A549 treated with Mapracorat at 1 μM for 4 hours (cell line): ENCODE results near the gene MRPS34. TPM values are rescaled to one million over a fixed set of nuclear protein-coding genes. Genes with fewer than 3 reads are reported as not detected.

ENCODE experiments used
- total RNA-seq: library from RNA; stranded (reverse); fragments of 200-300 nt; extraction: Qiagen RNA extraction; gene quantifications from 5 replicates; pipeline ENCODE4 v1.2.3, GENCODE V29; 2022

The MRPS34 gene
- total RNA-seq, result 168 to 282 TPM (median 245 TPM) in 5 replicates

GRCh38 chr16:1772908-1773702, at the start of gene MRPS34:
MRPS34 (minus strand) TSS chr16:1773134; CDS start chr16:1773119, 15 bp downstream.

GRCh38 chr16:1793578-1794220, 20.8 kb upstream of the MRPS34 start, which contains the start of gene IGFALS:
IGFALS (minus strand) TSS chr16:1793705; CDS start chr16:1793652, 53 bp downstream.

GRCh38 chr16:1782408-1783264, 9.7 kb upstream of the MRPS34 start, which contains the start of the genes NUBP2 and SPSB3:
NUBP2 (plus strand) TSS chr16:1782960; CDS start chr16:1783021, 61 bp downstream.
SPSB3 (minus strand) TSS chr16:1782571; CDS start chr16:1781483, 1,088 bp downstream.

GRCh38 chr16:1772362-1772907, 499 bp downstream of the MRPS34 start, which contains the start of gene EME2:
EME2 (plus strand) TSS chr16:1772810; CDS start chr16:1773228, 418 bp downstream.

GRCh38 chr16:1771188-1771863, 1.6 kb downstream of the MRPS34 start, which contains the start of gene NME3:
NME3 (minus strand) TSS chr16:1771543; CDS start chr16:1771534, 9 bp downstream.

Other genes with a start within 250 kb of the MRPS34 start
- gene TMEM204, start 239.5 kb downstream of the MRPS34 start, total RNA-seq, result 0.17 to 0.20 TPM in 2 of 5 replicates, not detected in the others
- 7.7 to 9.0 TPM (median 8.6 TPM) in 5 replicates for gene IFT140, start 161.1 kb downstream of the MRPS34 start, total RNA-seq
- gene CRAMP1, start 160.8 kb downstream of the MRPS34 start, total RNA-seq, result 10.2 to 21.1 TPM (median 15.9 TPM) in 5 replicates
- 167 to 196 TPM (median 178 TPM) in 5 replicates for gene JPT2, start 94.9 kb downstream of the MRPS34 start, total RNA-seq
- 40.7 to 70.6 TPM (median 60.8 TPM) in 5 replicates for gene MAPK8IP3, start 66.9 kb downstream of the MRPS34 start, total RNA-seq
- gene NME3, start 1.6 kb downstream of the MRPS34 start, total RNA-seq, result 31.2 to 64.7 TPM (median 62.4 TPM) in 5 replicates
- gene EME2, start 324 bp downstream of the MRPS34 start, total RNA-seq, result 6.0 to 12.0 TPM (median 10.0 TPM) in 5 replicates
- 17.2 to 28.9 TPM (median 24.8 TPM) in 5 replicates for gene SPSB3, start 9.4 kb upstream of the MRPS34 start, total RNA-seq
- gene NUBP2, start 9.8 kb upstream of the MRPS34 start, total RNA-seq, result 53.4 to 92.2 TPM (median 81.1 TPM) in 5 replicates
- gene IGFALS, start 20.6 kb upstream of the MRPS34 start, total RNA-seq, result 0.06 to 0.10 TPM (median 0.06 TPM) in 3 of 5 replicates, not detected in the others
- 56.2 to 70.5 TPM (median 67.0 TPM) in 5 replicates for gene HAGH, start 53.7 kb upstream of the MRPS34 start, total RNA-seq
- 43.1 to 50.4 TPM (median 48.4 TPM) in 5 replicates for gene FAHD1, start 54.1 kb upstream of the MRPS34 start, total RNA-seq
- gene MEIOB, start 99.0 kb upstream of the MRPS34 start, total RNA-seq, result 1.1 to 1.9 TPM (median 1.4 TPM) in 5 replicates
- 1.5 to 3.1 TPM (median 2.8 TPM) in 5 replicates for gene HS3ST6, start 145.3 kb upstream of the MRPS34 start, total RNA-seq
- gene MSRB1, start 170.1 kb upstream of the MRPS34 start, total RNA-seq, result 34.0 to 45.3 TPM (median 40.5 TPM) in 5 replicates
- gene RPL3L, start 181.6 kb upstream of the MRPS34 start, total RNA-seq, result 0.07 to 0.13 TPM in 2 of 5 replicates, not detected in the others
- gene NDUFB10, start 186.4 kb upstream of the MRPS34 start, total RNA-seq, result 241 to 346 TPM (median 257 TPM) in 5 replicates
- 3,564 to 5,547 TPM (median 5,202 TPM) in 5 replicates for gene RPS2, start 191.7 kb upstream of the MRPS34 start, total RNA-seq
- gene RNF151, start 193.7 kb upstream of the MRPS34 start, total RNA-seq, result not detected in 5 replicates
- 31.8 to 43.4 TPM (median 38.1 TPM) in 5 replicates for gene TBL3, start 198.9 kb upstream of the MRPS34 start, total RNA-seq
- 0.19 to 0.38 TPM (median 0.26 TPM) in 4 of 5 replicates, not detected in the other for gene NOXO1, start 208.3 kb upstream of the MRPS34 start, total RNA-seq
- 25.8 to 46.2 TPM (median 44.5 TPM) in 5 replicates for gene GFER, start 211.1 kb upstream of the MRPS34 start, total RNA-seq
- 6.5 to 9.5 TPM (median 7.7 TPM) in 5 replicates for gene SYNGR3, start 216.8 kb upstream of the MRPS34 start, total RNA-seq
- 43.2 to 63.7 TPM (median 58.6 TPM) in 5 replicates for gene ZNF598, start 236.7 kb upstream of the MRPS34 start, total RNA-seq
- 0.52 to 0.94 TPM (median 0.70 TPM) in 5 replicates for gene NPW, start 246.7 kb upstream of the MRPS34 start, total RNA-seq